22Rv1 (cell line): ENCODE results near the gene ADGRB3.

ENCODE experiments used
- H3K27ac ChIP-seq: fragments of 450-650 bp; 2 replicates; pipeline ENCODE4 v1.5.1; 2017
- ZFX ChIP-seq: fragments of 450-650 bp; IDR thresholded peaks from 2 replicates; pipeline ENCODE4 v1.6.1; 2017; ENCODE audit warnings: antibody characterized with exemption, borderline replicate concordance
- TF ChIP-seq, protein P1 (sequence below): fragments of 450-650 bp; IDR thresholded peaks from 2 replicates; pipeline ENCODE4 v1.5.1; 2017; ENCODE audit warnings: mild to moderate bottlenecking

Gene ADGRB3

DNA sequence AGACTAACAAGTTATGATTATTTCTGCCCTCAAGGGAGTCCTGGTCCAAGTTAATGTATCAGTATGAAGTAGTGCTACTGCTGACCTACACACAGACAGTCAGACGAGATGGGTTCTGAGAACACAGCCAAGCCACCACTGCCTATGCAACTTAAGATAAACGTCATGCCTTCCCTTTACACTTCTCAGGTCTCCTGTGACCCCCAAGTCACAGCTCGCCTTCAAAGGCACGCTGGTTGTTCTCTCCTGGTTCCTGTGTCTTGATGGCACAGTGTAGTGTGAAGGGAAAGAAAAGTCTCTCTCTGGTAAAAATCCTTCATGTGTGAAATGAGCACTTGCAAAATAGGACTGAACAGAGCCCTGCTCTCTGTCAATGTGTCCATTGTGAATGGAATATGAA is 377.8 kb downstream of the ADGRB3 start:
- TF ChIP-seq ZFX, result no peak
- TF ChIP-seq, protein P1, sequence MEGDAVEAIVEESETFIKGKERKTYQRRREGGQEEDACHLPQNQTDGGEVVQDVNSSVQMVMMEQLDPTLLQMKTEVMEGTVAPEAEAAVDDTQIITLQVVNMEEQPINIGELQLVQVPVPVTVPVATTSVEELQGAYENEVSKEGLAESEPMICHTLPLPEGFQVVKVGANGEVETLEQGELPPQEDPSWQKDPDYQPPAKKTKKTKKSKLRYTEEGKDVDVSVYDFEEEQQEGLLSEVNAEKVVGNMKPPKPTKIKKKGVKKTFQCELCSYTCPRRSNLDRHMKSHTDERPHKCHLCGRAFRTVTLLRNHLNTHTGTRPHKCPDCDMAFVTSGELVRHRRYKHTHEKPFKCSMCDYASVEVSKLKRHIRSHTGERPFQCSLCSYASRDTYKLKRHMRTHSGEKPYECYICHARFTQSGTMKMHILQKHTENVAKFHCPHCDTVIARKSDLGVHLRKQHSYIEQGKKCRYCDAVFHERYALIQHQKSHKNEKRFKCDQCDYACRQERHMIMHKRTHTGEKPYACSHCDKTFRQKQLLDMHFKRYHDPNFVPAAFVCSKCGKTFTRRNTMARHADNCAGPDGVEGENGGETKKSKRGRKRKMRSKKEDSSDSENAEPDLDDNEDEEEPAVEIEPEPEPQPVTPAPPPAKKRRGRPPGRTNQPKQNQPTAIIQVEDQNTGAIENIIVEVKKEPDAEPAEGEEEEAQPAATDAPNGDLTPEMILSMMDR, result no peak
- no peak overlapping the region for H3K27ac ChIP-seq

GRCh38 chr6:69018906-69019305 is 383.8 kb downstream of the ADGRB3 start:
- no peak for TF ChIP-seq ZFX
- TF ChIP-seq, protein P1, result no peak
- H3K27ac ChIP-seq, result no peak overlapping the region

DNA sequence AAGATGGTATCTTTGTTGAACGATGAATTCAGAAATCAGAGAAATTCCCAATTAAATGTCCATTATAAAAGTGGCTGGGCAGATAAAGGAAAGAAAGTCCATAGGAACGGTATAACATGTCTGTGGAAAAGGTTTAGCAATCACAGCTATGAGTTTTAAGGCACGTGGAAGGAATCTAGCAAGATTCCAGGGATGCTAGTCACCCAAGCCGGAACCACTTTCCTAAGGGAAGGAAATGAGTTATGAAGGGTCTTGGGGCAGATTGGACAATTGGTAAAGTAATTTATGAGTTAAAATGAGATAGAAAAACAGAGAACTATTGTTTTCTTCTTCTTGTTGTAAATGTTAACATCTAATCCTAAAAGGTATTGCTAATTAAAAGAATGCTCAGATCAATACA is 384.8 kb downstream of the ADGRB3 start:
- no peak overlapping the region for H3K27ac ChIP-seq
- no peak for TF ChIP-seq ZFX
- TF ChIP-seq, protein P1, result no peak

DNA sequence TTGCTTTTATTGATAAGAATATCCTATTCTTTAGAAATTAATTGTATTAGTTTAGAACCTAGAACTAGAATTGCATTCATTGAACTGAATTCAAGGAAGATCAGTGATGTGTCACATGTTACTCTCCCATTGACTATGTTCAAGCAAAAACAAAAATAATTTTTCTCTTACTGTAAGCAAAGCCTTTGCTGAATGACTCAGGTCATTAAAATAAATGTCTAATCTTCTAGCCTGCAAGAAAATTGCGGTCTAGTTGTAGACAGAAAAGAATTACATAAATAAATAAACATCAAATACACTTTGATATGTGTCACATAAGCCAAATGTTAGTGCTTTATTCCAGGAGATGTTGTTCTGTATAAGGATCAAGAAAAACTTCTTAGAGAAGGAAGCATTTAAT is 387.9 kb downstream of the ADGRB3 start:
- TF ChIP-seq ZFX, result no peak
- TF ChIP-seq, protein P1, result no peak
- no peak overlapping the region for H3K27ac ChIP-seq

DNA sequence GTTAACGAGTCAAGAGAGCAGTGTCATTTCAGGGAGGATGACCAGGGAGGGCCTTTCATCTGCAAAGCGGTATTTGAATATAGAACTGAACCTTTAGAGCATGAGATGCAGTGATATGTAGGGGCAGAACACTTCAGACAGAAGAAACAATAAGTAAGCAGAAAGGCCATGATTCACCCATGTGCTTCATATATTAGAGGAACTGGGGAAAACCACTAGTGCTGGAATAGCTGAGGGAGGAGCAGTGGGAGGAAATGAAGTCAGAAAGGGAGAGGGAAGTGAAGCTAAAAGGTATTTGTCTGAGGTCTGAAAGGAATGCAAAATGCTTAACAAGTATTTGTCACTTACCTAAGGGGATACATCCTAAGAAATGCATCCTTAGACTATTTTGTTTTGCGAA is 391.2 kb downstream of the ADGRB3 start:
- no peak for TF ChIP-seq ZFX
- TF ChIP-seq, protein P1, result no peak
- no peak overlapping the region for H3K27ac ChIP-seq

DNA sequence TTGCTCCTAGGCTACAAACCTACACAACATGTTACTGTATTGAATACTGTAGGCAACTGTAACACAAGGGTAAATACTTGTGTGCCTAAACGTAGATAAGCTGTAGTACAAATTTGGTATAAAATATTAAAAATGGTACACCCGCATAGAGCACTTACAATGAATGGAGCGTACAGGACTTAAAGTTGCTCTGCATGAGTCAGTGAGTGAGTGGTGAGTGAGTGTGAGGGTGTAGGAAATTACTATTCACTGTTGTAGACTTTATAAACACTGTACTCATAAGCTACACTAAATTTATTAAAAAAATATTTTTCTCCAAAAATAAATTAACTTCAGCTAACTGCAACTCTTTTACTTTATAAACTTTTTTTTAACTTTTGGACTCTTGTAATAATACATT is 391.6 kb downstream of the ADGRB3 start:
- H3K27ac ChIP-seq, result no peak overlapping the region
- TF ChIP-seq, protein P1, result no peak
- TF ChIP-seq ZFX, result no peak

DNA sequence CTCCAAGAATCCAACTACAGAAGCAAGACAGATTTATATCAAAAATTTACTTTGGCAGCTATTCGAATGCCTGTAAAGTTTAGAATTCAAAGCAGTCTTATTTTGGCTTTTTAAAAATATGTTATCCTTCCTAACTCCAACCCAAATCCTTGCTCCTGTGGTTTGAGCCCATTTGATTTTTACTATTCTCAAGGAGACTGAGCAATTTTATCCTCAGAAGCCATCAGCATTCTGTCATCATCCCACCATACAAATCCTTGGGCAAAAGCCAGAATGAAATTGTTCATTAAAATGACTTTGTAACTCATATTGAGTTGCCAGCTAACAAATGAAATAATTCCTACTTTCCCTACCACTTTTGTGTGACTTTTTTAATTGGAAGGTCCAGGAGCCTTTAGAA is 392.8 kb downstream of the ADGRB3 start:
- H3K27ac ChIP-seq, result no peak overlapping the region
- TF ChIP-seq, protein P1, result no peak
- no peak for TF ChIP-seq ZFX
